Measurements from ENCODE around the gene ALDH1B1. TPM values are rescaled to one million over a fixed set of nuclear protein-coding genes. Genes with fewer than 3 reads are reported as not detected.

The ALDH1B1 gene
- total RNA-seq, 1 donor from 2014 or later, result 9.0 TPM

DNA sequence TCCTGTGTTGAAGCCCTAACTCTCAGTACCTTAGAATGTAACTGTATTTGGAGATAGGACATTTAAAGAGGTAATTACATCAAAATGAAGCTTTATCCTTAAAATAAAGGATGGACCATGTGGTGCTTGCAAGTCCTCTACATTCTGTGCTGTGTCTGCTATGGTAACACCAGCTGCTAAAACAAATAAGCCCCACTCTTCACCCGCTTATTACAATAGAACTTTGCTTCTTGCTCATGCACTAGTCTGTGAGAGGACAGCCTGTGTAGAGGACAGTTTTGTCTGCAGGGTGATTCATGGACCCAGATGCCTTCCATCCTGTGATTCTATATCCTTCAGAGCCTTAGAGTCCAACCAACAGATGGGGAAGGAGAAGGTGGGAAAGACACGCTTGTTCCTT lies 44.2 kb downstream of the ALDH1B1 start:
- H3K9me3 Mint-ChIP-seq, result no peaks in the 10 kb centered on the region
- ChIA-PET POLR2A (no interaction called here), CTCF (no interaction called here)
- DNase-seq, result no peak
- TF ChIP-seq, protein P1, sequence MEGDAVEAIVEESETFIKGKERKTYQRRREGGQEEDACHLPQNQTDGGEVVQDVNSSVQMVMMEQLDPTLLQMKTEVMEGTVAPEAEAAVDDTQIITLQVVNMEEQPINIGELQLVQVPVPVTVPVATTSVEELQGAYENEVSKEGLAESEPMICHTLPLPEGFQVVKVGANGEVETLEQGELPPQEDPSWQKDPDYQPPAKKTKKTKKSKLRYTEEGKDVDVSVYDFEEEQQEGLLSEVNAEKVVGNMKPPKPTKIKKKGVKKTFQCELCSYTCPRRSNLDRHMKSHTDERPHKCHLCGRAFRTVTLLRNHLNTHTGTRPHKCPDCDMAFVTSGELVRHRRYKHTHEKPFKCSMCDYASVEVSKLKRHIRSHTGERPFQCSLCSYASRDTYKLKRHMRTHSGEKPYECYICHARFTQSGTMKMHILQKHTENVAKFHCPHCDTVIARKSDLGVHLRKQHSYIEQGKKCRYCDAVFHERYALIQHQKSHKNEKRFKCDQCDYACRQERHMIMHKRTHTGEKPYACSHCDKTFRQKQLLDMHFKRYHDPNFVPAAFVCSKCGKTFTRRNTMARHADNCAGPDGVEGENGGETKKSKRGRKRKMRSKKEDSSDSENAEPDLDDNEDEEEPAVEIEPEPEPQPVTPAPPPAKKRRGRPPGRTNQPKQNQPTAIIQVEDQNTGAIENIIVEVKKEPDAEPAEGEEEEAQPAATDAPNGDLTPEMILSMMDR (IDR thresholded peaks at IDR 0.05), result no peak
- no peak for ATAC-seq (ENCODE audit: low read depth)
- H3K27ac Mint-ChIP-seq, result no peak overlapping the region
- H3K27me3 Mint-ChIP-seq, result peaks cover 20% of the 10 kb centered on the region
- no peak overlapping the region for H3K4me3 Mint-ChIP-seq
- H3K36me3 Mint-ChIP-seq (ENCODE audit: low read depth), result no peaks in the 10 kb centered on the region
- intact Hi-C loops (cut with micrococcal nuclease), result no loop called here
- H3K4me1 Mint-ChIP-seq, result peaks cover 2% of the 10 kb centered on the region

DNA sequence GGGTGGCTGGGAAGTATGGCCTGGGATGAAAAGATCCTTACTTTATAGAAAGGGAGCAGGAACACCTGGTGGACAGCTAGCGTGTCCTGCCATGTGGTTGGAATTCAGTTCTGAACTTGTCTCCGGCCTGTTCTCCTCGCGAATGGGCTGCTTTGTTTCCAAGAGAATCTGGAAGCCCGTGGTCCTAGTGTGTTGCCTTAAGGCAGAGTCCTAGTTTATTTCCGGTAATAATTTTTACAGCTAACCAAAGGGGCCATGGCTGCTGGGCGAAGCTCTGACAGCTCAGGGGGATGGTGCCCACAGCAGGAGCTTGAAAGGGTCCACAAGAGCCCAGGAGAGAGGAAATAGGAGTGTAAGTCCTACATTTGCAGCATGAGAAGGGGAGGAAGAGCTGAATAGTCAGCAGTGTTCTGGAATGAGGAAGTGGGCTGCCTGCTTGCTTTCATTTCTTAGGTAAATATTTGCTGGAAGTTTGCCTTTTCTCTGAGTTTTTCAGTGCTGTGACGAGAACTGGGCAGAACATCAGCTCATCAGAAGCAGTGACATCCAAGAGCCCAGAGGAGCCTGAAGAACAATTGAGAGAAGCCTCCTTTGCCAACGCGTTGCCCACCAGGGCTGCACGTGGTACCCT lies 44.8 kb downstream of the ALDH1B1 start:
- ChIA-PET POLR2A (no interaction called here), CTCF (no interaction called here)
- no peak for ATAC-seq (ENCODE audit: low read depth)
- H3K4me3 Mint-ChIP-seq, result no peak overlapping the region
- DNase-seq, result no peak
- H3K36me3 Mint-ChIP-seq (ENCODE audit: low read depth), result no peaks in the 10 kb centered on the region
- intact Hi-C loops (cut with micrococcal nuclease), result no loop called here
- TF ChIP-seq, protein P1 (IDR thresholded peaks at IDR 0.05), result no peak
- H3K27ac Mint-ChIP-seq, result no peak overlapping the region
- no peaks in the 10 kb centered on the region for H3K9me3 Mint-ChIP-seq
- H3K27me3 Mint-ChIP-seq, result peaks cover 20% of the 10 kb centered on the region
- peaks cover 2% of the 10 kb centered on the region for H3K4me1 Mint-ChIP-seq

DNA sequence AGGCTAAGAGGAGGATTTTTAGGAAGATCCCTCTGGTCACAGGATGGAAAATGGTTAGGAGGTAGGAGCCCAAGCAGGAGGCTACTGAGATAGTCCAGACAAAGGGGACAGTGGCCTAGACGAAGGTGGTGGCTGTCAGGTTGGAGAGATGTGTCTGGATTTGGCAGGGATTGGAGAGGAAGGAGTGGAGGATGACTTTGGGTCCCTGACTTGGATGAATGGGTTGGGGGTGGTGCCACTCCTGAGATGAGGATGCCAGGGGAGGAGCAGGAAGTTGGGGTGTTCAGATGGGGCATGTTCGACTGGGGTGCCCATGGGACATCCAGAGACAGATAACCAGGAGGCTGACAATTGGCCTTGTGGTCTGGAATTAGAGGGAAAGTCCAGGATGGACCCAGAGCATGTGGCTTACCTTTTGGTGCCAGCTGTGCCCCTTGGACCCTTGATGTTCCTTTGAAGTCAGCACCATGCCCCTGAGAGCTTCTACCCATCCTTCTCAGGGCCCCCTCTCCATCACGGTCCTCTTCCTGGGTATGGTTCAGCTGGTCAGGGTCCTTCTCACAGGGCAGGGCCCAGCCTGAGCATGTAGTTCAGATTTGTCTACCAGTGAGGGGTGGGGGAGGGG lies 46.9 kb downstream of the ALDH1B1 start:
- H3K27me3 Mint-ChIP-seq, result peaks cover 22% of the 10 kb centered on the region
- TF ChIP-seq, protein P1 (IDR thresholded peaks at IDR 0.05), result no peak
- POLR2A ChIA-PET, result no interaction called here
- H3K4me1 Mint-ChIP-seq, result peaks cover 2% of the 10 kb centered on the region
- no peak overlapping the region for H3K27ac Mint-ChIP-seq
- intact Hi-C loops (cut with micrococcal nuclease), result no loop called here
- H3K36me3 Mint-ChIP-seq (ENCODE audit: low read depth), result no peaks in the 10 kb centered on the region
- H3K4me3 Mint-ChIP-seq, result no peak overlapping the region
- no peaks in the 10 kb centered on the region for H3K9me3 Mint-ChIP-seq
- DNase-seq, result no peak
- ATAC-seq (ENCODE audit: low read depth), result no peak
- CTCF ChIA-PET, result no interaction called here

DNA sequence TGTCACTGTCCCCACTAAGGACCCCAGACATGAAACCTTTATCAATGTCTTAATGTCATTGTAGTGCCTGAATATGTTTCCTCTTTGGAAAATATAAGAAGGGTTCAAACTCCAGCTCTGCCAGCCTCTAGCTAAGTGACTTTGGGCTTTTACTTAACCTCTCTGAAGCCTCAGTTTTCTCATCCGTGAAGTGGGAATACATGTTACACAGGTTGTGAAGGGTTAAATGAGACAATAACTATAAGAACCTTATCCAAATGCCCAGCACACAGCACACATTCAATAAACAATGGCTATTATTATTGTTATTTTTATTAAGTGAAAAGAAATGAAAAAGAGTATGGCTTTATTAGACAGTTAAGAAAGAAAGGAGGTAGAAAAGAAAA lies 47.4 kb downstream of the ALDH1B1 start:
- no peak for DNase-seq
- no peaks in the 10 kb centered on the region for H3K9me3 Mint-ChIP-seq
- H3K4me1 Mint-ChIP-seq, result peaks cover 2% of the 10 kb centered on the region
- ATAC-seq (ENCODE audit: low read depth), result no peak
- H3K4me3 Mint-ChIP-seq, result no peak overlapping the region
- no peak overlapping the region for H3K27ac Mint-ChIP-seq
- TF ChIP-seq, protein P1 (IDR thresholded peaks at IDR 0.05), result no peak
- intact Hi-C loops (cut with micrococcal nuclease), result no loop called here
- POLR2A ChIA-PET, result no interaction called here
- H3K27me3 Mint-ChIP-seq, result peaks cover 22% of the 10 kb centered on the region
- H3K36me3 Mint-ChIP-seq (ENCODE audit: low read depth), result no peaks in the 10 kb centered on the region
- CTCF ChIA-PET, result no interaction called here

DNA sequence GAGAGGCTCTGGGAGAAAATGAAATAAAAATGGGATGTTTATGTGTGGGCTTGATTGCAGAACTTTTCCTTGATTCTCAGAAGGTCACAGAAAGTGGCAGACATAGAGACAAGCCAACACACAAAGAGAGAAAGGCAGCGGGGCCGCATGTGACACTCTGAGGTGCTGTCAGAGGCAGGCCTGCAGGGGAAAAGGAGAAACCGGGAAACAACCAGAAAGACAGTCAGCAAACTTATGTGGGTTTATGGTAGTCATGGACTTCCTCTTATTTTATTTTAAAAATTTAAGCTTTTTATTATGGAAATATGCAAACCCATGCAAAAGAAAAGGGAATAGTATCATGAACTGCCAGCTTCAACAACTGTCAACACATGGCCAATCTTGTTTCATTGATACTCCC lies 48.0 kb downstream of the ALDH1B1 start:
- H3K27ac Mint-ChIP-seq, result no peak overlapping the region
- TF ChIP-seq, protein P1 (IDR thresholded peaks at IDR 0.05), result no peak
- intact Hi-C loops (cut with micrococcal nuclease), result no loop called here
- H3K36me3 Mint-ChIP-seq (ENCODE audit: low read depth), result no peaks in the 10 kb centered on the region
- no peak for DNase-seq
- H3K4me1 Mint-ChIP-seq, result peaks cover 8% of the 10 kb centered on the region
- ChIA-PET CTCF (no interaction called here), POLR2A (no interaction called here)
- H3K4me3 Mint-ChIP-seq, result no peak overlapping the region
- H3K9me3 Mint-ChIP-seq, result no peaks in the 10 kb centered on the region
- no peak for ATAC-seq (ENCODE audit: low read depth)
- peaks cover 23% of the 10 kb centered on the region for H3K27me3 Mint-ChIP-seq
